Activated CD8-positive, alpha-beta memory T cell treated with anti-CD3 and anti-CD28 coated beads, Interleukin-2, amount 10 ng/mL, durations not matched to agents 7 days and 5 days (primary cell): ENCODE measurements around the gene PPP5C. TPM values are rescaled to one million over a fixed set of nuclear protein-coding genes. Genes with fewer than 3 reads are reported as not detected.
A peak's percentile ranks its signal among the peaks of the same experiment; 100 is the strongest.

Source experiments
- ATAC-seq: fragments of 150-1000 bp; cut with Tn5 transposase; one replicate; pipeline ENCODE4 v1.10.0; 2021; ENCODE audit warnings: moderate library complexity
- CTCF ChIA-PET: fragments of 350-600 bp; sonication (Branson Sonifier 250); formaldehyde crosslinking; loops from one replicate; lab custom pipeline; 2021; ENCODE audit warnings: antibody characterized with exemption; lab: Charles Lee
- DNase-seq: peaks from one replicate; pipeline ENCODE4 v3.0.0-alpha.2; 2020
- H3K27ac Mint-ChIP-seq: one replicate; pipeline ENCODE4 v1.8.0; 2021; ENCODE audit warnings: mild to moderate bottlenecking, mixed read lengths
- H3K27me3 Mint-ChIP-seq: one replicate; pipeline ENCODE4 v1.8.0; 2021; ENCODE audit warnings: mixed read lengths
- H3K36me3 Mint-ChIP-seq: one replicate; pipeline ENCODE4 v1.8.0; 2021; ENCODE audit warnings: mild to moderate bottlenecking, mixed read lengths
- H3K4me1 Mint-ChIP-seq: one replicate; pipeline ENCODE4 v1.8.0; 2021; ENCODE audit warnings: mixed read lengths
- H3K4me3 Mint-ChIP-seq: one replicate; pipeline ENCODE4 v1.8.0; 2021; ENCODE audit warnings: mild to moderate bottlenecking, moderate library complexity, mixed read lengths
- H3K9me3 Mint-ChIP-seq: one replicate; pipeline ENCODE4 v1.8.0; 2022; ENCODE audit warnings: low read depth, mixed read lengths
- total RNA-seq, 2 experiments: library from RNA; stranded (reverse); gene quantifications; one replicate each; pipeline ENCODE4 v1.2.3, GENCODE V29; 2021

PPP5C gene
- total RNA-seq, 2 experiments from 2014 or later = 99.2 to 110 TPM

GRCh38 chr19:46344363-46344762, 2.5 kb upstream of the PPP5C start:
- no peak overlapping the region for H3K27ac Mint-ChIP-seq
- peaks cover 18% of the 10 kb centered on the region for H3K27me3 Mint-ChIP-seq
- no peak for ATAC-seq
- H3K9me3 Mint-ChIP-seq = no peaks in the 10 kb centered on the region
- DNase-seq = no peak
- peaks cover 26% of the 10 kb centered on the region for H3K4me1 Mint-ChIP-seq
- CTCF ChIA-PET = interaction anchor here (1.2 to 4.4 kb wide), 3 partner anchors 13 to 79 kb away, joined by 3 to 35 read pairs (median 4); no protein-coding TSS in a partner anchor
- peaks cover 9% of the 10 kb centered on the region for H3K36me3 Mint-ChIP-seq
- H3K4me3 Mint-ChIP-seq = no peak overlapping the region

- CTCF ChIA-PET = interaction anchor here (1.2 to 4.4 kb wide), 3 partner anchors 12 to 80 kb away, joined by 3 to 35 read pairs (median 4); no protein-coding TSS in a partner anchor
- no peak overlapping the region for H3K27ac Mint-ChIP-seq
These were observed 1.7 kb upstream of the PPP5C start for GRCh38 chr19:46345157-46345556.

GRCh38 chr19:46347572-46347883, 641 bp downstream of the PPP5C start:
- Mint-ChIP-seq H3K4me3 (peak overlapping the region; percentile 93), H3K36me3 (peaks cover 18% of the 10 kb centered on the region), H3K27ac (peak overlapping the region; percentile 91), H3K4me1 (peaks cover 54% of the 10 kb centered on the region), H3K27me3 (peaks cover 6% of the 10 kb centered on the region), H3K9me3 (no peaks in the 10 kb centered on the region)
- no peak for ATAC-seq
- CTCF ChIA-PET = interaction anchor here (0.7 to 4.4 kb wide), 13 partner anchors 10 to 578 kb away, joined by 3 to 35 read pairs (median 5); no protein-coding TSS in a partner anchor
- DNase-seq = no peak

More at GRCh38 chr19:46345157-46345556, 1.7 kb upstream of the PPP5C start:
- H3K9me3 Mint-ChIP-seq = no peaks in the 10 kb centered on the region
- peaks cover 12% of the 10 kb centered on the region for H3K36me3 Mint-ChIP-seq
- ATAC-seq (no peak), DNase-seq (no peak)
- H3K4me1 Mint-ChIP-seq = peaks cover 34% of the 10 kb centered on the region
- H3K27me3 Mint-ChIP-seq = peaks cover 17% of the 10 kb centered on the region
- peak overlapping the region; percentile 43 for H3K4me3 Mint-ChIP-seq

GRCh38 chr19:46347985-46348384, 1.1 kb downstream of the PPP5C start:
- peaks cover 4% of the 10 kb centered on the region for H3K27me3 Mint-ChIP-seq
- peaks cover 20% of the 10 kb centered on the region for H3K36me3 Mint-ChIP-seq
- H3K4me1 Mint-ChIP-seq = peaks cover 57% of the 10 kb centered on the region
- H3K27ac Mint-ChIP-seq = peak overlapping the region; percentile 91
- H3K9me3 Mint-ChIP-seq = no peaks in the 10 kb centered on the region
- no peak for DNase-seq
- ATAC-seq = no peak
- peak overlapping the region; percentile 93 for H3K4me3 Mint-ChIP-seq
- CTCF ChIA-PET = interaction anchor here (0.7 to 4.4 kb wide), 8 partner anchors 9 to 419 kb away, joined by 3 to 35 read pairs (median 11); no protein-coding TSS in a partner anchor

GRCh38 chr19:46349311-46349993, 2.6 kb downstream of the PPP5C start:
- peaks cover 29% of the 10 kb centered on the region for H3K36me3 Mint-ChIP-seq
- peaks cover 65% of the 10 kb centered on the region for H3K4me1 Mint-ChIP-seq

GRCh38 chr19:46350029-46350757, 3.3 kb downstream of the PPP5C start:
- Mint-ChIP-seq H3K9me3 (no peaks in the 10 kb centered on the region), H3K27ac (peak overlapping the region; percentile 99), H3K4me3 (peak overlapping the region; percentile 78), H3K36me3 (peaks cover 35% of the 10 kb centered on the region), H3K4me1 (peaks cover 67% of the 10 kb centered on the region), H3K27me3 (peaks cover 2% of the 10 kb centered on the region)
- ATAC-seq = peak; percentile 0
- CTCF ChIA-PET = interaction anchor here (1.1 to 1.5 kb wide), 2 partner anchors 12 to 487 kb away, joined by 3 read pairs; partner anchors contain the start of gene SYMPK
- DNase-seq = peak; percentile 56

More at GRCh38 chr19:46349311-46349993, 2.6 kb downstream of the PPP5C start:
- Mint-ChIP-seq H3K4me3 (peak overlapping the region; percentile 78), H3K9me3 (no peaks in the 10 kb centered on the region), H3K27ac (peak overlapping the region; percentile 99), H3K27me3 (peaks cover 2% of the 10 kb centered on the region)
- no peak for DNase-seq
- CTCF ChIA-PET = interaction anchor here (3.1 kb wide), 1 partner anchor 69 kb away, joined by 15 read pairs; no protein-coding TSS in a partner anchor
- no peak for ATAC-seq

GRCh38 chr19:46350758-46351159, 3.9 kb downstream of the PPP5C start:
- DNase-seq = peak; percentile 64
- no peaks in the 10 kb centered on the region for H3K27me3 Mint-ChIP-seq
- no peaks in the 10 kb centered on the region for H3K9me3 Mint-ChIP-seq
- peak; percentile 13 for ATAC-seq
- peak overlapping the region; percentile 99 for H3K27ac Mint-ChIP-seq
- CTCF ChIA-PET = interaction anchor here (0.5 to 1.5 kb wide), 3 partner anchors 11 to 1589 kb away, joined by 3 to 4 read pairs (median 3); partner anchors contain the start of gene SYMPK
- H3K4me3 Mint-ChIP-seq = peak overlapping the region; percentile 78
- peaks cover 70% of the 10 kb centered on the region for H3K4me1 Mint-ChIP-seq
- H3K36me3 Mint-ChIP-seq = peaks cover 39% of the 10 kb centered on the region

GRCh38 chr19:46351241-46352041, 4.6 kb downstream of the PPP5C start:
- Mint-ChIP-seq H3K27me3 (no peaks in the 10 kb centered on the region), H3K9me3 (no peaks in the 10 kb centered on the region), H3K36me3 (peaks cover 39% of the 10 kb centered on the region), H3K4me1 (peaks cover 69% of the 10 kb centered on the region), H3K4me3 (peak overlapping the region; percentile 78), H3K27ac (peak overlapping the region; percentile 99)
- peak; percentile 67 for DNase-seq
- ATAC-seq = peak; percentile 40
- CTCF ChIA-PET = interaction anchor here (0.5 to 1.5 kb wide), 3 partner anchors 11 to 1590 kb away, joined by 3 to 4 read pairs (median 3); partner anchors contain the start of gene SYMPK

- H3K36me3 Mint-ChIP-seq = peaks cover 38% of the 10 kb centered on the region
- H3K27ac Mint-ChIP-seq = peak overlapping the region; percentile 46
- ATAC-seq (no peak), DNase-seq (no peak)
- H3K9me3 Mint-ChIP-seq = no peaks in the 10 kb centered on the region
- peaks cover 59% of the 10 kb centered on the region for H3K4me1 Mint-ChIP-seq
- no peaks in the 10 kb centered on the region for H3K27me3 Mint-ChIP-seq
- H3K4me3 Mint-ChIP-seq = no peak overlapping the region
- CTCF ChIA-PET = interaction anchor here (1.0 kb wide), 1 partner anchor 74 kb away, joined by 3 read pairs; no protein-coding TSS in a partner anchor
These were observed 7.0 kb downstream of the PPP5C start for GRCh38 chr19:46353730-46354528.

GRCh38 chr19:46355234-46356148, 8.6 kb downstream of the PPP5C start:
- no peak for ATAC-seq
- Mint-ChIP-seq H3K27me3 (no peaks in the 10 kb centered on the region), H3K27ac (peak overlapping the region; percentile 78), H3K4me1 (peaks cover 47% of the 10 kb centered on the region), H3K9me3 (no peaks in the 10 kb centered on the region), H3K4me3 (no peak overlapping the region), H3K36me3 (peaks cover 34% of the 10 kb centered on the region)
- CTCF ChIA-PET = interaction anchor here (1.3 to 4.8 kb wide), 2 partner anchors 9 to 75 kb away, joined by 4 to 35 read pairs; partner anchors contain the start of gene PPP5C
- no peak for DNase-seq
